DMS153 treated with DMSO at 0.1 percent for 48 hours (cell line): Measurements from ENCODE around the gene GET3.
"Not testable (repeated sequence)": the region's sequence is repeated elsewhere in the genome, so short reads cannot be mapped to it uniquely, and the experiment has no call there.

Experiments used
- DNase-seq: peaks from one replicate; lab custom pipeline; 2025; ENCODE audit not compliant: unreplicated experiment; lab: John Stamatoyannopoulos, UW

Gene GET3

DNA sequence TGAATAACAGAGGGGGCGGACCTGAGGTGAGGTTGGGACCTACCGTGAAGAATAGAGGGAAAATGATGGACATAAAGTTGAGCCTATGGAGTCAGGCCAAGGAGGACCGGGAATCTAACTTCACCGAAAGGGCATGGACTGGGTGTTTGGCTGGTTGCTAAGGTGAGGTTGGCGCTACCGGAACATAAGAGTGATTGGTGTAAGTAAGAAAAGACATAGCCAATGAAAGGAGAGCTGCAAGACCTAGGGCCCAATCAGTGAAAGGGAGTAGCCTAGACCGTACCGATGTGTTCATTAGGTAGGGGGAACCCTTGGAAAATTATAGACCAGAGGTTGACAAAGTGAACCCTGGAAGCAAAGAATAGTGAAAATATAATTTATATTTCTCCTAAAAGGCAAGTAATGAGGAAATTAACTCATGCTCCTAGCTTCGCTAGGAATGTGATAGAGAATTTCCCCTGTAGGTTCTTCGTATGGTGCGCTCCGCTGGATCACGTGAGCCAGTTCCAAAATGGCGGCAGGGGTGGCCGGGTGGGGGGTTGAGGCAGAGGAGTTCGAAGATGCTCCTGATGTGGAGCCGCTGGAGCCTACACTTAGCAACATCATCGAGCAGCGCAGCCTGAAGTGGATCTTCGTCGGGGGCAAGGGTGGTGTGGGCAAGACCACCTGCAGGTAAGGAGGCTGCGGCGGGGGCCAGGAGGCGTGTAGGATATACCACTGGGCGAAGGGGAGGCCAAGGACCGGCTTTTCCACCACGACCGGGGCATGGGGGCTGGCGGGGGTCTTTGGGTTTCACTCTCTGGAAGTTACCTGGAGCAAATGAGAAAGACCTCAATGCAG, at the start of gene GET3:
Gene GET3, plus strand, starts transcription at position 503 of the 840 bp plus-strand sequence. Its CDS starts 9 bp downstream, at position 512.
- peak; percentile 100 for DNase-seq

DNA sequence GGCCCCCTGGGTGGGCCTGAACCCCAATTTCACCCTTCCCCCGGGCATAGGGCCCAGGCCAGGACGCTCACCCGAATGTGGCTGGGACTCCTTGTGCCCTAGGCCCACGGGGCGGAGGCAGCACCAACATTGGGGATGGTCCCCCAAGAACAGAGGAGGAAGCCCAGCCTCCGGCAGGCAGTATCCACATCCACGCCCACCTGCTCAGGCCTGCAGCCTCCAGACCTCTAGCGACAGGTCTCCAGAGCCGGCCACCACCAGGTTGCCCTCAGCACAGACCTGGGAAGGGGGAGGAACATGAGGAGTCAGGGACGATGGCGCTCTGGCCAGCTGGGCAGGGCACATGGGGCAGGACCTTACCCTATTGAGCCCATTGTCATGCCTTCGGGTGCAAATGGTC, 48.3 kb upstream of the GET3 start:
- no peak for DNase-seq

DNA sequence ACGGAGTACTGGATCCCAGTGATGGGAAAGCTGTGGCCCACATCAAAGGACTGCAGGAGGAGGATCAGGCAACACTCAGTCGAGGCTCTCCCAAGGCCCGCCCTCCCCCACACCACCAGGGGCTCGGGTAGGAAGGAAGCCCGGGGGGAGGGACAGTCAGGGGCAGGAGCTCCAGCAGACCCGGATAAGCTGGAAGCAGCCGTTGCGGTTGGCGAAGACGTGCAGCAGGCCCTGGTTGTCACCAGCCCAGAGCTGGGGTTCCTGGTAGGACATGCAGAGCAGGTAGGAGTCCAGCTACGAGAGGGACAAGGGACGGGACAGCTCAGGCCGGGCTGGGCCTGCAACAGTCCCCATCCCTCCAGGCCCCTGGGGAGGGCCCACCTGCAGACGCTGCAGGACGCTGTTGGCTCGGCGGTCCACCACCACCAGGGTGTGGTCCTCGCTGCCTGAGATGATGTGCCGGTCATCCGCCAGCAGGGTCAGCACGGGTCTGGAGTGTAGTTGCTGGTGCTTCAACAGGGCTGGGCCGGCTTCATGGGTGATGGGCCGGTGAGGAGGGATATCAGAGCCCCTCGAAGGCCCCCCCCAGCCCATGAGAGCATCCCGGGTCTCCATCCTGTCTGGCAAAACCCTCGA, 47.6 kb upstream of the GET3 start:
- no peak for DNase-seq

DNA sequence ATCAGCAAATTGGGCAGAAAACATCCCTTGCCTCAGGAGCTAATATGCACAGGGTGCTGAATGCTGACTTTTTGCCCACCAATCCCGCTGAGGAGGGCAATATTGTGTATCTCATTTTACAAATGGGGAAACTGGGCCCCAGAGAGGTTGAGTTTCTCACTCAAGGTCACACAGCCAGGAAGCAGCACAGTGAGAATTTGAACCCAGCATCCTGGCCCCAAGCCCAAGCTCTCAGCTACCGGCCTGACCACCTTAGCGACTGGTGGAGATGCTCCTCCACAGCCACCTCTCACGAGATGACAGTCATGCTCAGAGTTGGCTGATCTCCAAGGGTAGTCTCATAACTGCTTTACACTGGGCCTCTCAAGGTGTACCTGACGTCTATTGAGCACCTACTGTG, 44.3 kb upstream of the GET3 start:
- no peak for DNase-seq

DNA sequence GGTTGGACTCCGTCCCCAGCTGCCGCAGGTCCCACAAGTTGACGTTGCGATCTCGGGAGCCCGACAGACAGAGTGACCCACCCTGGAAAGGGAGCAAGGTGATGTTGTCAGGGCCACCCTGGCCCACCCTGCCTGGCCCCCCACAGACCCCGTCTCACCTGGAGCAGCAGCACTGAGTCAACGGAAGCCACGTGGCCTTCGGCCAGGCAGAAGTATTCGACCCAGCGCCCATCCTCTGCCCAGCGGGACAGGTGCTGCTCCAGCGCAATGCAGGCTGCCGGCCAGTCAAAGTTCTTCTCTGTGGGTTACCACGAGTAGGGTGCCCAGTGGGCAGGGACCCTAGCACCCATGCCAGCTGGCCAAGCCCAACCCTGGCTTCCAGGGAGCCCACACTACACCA, 42.7 kb upstream of the GET3 start:
- no peak for DNase-seq

DNA sequence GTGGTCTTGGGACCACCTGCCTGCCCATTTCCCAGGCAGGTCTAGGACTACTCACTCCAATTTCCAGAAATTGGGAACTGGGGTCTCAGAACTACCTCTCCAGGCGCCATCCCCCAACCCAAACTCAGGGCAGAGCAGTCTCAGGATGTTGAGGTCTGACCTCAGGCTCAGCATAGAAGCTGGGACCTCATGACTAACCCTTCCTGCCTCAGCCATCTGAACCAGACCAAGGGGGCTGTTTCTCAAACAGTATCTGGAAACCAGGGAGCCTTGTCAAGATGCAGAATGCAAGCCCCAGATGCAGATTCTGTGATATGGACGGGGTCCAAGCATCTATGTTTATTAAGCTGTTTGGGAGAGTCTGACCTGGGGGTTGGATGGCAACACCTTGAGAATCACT, 42.2 kb upstream of the GET3 start:
- no peak for DNase-seq

DNA sequence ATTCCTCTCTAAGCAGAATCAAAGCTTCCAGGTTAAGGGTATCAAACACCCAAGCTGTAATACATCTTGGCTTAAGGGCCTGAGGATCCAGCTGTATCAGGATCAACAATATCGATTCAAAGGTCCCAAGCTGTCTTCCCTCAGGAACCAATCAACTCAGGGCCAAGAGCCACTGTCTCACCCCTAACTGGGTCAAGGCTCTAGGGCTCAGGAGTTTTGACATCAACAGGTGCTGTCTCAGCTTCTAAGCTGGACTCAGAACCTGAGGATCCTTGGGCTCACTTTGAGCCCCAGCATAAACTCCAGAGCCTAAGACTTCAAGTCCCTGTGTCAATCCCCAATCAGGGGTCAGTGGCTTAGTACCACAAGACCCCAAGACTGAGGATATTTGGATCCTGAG, 41.8 kb upstream of the GET3 start:
- no peak for DNase-seq

DNA sequence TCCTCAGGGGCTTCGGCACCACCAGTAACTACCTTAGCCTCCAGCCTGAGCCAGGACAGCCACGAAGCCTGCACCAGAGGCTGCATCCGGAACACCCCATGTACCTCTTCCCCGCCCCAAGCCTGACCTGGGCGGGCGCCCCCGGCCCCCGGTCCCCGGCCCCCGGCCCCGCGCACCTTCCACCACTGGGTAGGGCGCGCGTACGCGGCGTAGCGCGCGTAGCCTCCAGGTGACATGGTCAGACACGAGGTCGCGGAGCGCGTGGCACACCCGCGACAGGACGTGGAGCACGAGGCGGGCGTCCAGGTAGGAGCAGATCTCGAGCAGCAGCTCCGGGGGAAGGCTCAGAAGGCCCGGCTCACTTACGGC, 41.3 kb upstream of the GET3 start:
- DNase-seq: no peak

DNA sequence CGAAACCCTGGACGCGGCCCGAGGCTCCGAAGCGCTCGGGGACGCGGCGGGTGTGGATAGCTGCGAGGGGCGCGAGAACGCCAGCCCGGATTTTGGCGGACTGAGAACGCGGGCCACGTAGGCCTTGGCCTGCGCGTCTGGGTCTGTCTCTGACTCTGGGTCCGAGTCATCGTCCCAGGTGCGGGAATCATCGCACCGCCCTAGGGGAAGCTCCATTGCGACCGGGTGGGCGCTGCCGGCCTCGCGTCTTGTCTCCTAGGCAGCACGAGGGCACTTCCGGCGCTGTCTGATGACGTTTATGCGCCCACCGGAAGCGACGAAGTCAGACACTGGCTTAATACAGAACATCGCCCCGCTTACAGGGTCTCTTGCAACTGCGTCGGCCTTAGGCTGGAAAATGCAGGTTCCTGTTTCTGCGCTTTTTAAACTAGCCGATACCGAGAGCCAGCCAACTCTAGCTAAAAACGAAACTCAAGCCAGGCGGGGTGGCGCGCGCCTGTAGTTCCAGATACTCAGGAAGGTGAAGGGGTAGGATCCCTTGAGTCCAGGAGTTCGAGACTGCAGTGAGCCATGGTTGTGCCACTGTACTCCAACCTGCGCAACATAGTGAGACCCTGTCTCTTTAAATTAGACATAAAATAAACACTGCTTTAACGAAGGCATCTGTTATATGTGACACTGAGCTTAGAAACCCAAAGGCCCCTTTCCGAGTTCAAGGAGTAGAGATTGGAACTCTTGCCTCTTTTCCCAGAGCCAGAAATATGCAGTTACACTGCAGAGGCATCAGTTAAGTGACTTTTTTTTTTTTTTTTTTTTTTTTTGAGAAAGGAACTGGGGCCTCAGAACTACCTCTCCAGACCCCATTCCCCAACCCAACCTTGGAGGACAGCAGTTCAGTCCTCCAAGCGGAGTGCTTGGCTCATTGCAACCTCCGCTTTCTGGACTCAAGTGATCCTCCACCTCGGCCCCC, 40.6 kb upstream of the GET3 start, which contains the start of gene FBXW9:
Gene FBXW9, minus strand, starts transcription at position 266 of the 970 bp plus-strand sequence. Its CDS starts 50 bp downstream, at position 216.
- DNase-seq: peak; percentile 70

DNA sequence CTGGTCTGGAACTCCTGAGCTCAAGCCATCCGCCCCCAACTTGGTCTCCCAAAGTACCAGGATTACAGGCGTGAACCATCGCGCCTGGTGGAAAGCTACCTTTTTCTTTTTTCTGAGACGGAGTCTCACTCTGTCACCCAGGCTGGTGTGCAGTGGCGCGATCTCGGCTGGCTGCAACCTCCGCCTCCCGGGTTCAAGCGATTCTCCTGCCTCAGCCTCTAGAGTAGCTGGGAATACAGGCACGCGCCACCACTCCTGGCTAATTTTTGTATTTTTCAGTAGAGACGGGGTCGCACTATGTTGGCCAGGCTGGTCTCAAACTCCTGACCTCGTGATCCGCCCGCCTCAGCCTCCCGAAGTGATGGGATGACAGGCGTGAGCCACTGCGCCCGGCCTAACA, 39.9 kb upstream of the GET3 start:
- not testable (repeated sequence) for DNase-seq

DNA sequence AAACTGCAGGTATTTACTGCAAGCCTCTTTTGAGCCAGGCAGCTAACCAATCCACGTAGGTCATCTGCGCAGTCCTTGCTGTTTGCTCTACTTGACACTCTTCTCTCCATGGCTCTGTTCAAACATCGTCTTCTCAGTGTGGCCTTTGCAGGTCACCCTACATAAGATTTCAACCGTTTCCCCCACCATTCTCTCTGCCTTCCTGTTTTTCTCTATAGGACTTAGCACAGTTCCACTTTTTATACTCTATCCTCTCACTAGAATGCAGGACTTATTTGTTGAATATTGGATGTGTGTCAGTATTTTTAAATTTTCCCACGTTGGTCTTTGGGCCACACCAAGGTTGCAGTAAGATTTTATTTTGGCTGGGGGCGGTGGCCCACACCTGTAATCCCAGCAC, 39.2 kb upstream of the GET3 start:
- DNase-seq: no peak

DNA sequence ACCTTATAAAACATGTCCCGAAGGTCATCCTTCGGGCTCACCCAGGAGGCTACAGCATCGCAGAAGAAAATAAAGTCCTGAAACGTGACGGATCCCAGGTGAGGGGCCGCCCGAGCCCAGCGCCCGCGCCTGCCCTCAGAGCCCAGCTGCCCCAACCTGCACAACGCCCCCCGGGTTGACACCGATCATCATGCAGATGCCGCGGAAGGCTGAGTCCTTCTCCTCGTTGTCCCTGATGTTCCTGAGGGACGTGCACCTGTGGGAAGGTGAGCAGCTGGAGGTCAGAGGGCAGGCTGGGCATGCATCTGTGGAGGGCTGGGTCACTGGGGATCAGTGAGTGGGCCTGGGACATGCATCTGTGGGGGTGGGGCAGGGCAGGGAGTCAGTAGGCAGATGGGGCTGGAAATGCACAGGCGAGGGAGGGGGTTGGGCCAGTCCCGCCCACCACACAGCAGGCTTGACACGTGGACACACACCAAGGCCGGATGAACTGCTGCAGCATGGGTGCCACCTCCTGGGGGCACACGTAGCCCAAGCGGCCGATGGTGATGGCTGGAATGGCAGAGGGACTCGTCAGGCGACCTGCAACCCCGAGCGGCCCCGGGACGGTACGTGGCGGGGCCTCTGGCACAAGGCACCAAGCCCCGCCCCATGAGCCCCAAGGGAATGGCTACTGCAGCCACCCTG, 35.6 kb upstream of the GET3 start:
- DNase-seq: no peak

DNA sequence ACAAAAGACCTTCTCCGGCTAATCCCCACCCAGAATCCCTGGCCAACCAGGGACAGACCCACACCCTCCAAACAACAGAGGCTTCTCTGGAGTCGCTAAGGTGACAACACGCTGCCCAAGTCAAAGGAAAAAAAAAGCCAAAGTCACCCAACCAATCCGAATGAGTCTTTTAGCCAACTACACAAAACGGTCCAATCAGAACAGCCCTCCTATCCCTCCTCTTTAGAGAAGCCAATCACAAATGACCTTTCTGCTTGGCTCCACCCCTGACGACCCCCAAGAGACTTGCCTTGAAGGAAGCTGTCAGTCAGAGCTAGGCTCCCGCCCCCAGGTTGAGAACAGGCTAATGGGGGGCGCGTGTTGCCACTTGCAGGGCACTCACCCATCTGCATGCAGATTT, 34.3 kb upstream of the GET3 start:
- no peak for DNase-seq

DNA sequence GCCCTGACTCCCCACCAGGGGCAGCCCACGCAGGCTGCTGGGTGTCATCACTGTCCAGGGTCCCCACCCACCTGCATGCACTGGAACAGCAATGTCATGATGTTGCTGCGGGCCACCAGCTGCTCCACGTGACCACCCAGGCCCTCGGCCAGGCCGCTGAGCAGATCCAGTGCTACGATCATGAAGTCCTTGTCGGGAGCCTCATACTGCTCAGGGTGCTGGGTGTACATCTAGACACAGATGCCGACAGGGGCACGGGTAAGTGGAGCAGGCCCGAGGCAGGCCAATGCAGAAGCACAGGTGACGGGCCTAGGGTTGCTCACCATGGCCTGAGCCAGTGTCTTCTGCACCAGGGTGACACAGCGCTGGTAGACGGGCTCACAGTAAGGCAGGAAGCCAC, 32.1 kb upstream of the GET3 start:
- DNase-seq: no peak

DNA sequence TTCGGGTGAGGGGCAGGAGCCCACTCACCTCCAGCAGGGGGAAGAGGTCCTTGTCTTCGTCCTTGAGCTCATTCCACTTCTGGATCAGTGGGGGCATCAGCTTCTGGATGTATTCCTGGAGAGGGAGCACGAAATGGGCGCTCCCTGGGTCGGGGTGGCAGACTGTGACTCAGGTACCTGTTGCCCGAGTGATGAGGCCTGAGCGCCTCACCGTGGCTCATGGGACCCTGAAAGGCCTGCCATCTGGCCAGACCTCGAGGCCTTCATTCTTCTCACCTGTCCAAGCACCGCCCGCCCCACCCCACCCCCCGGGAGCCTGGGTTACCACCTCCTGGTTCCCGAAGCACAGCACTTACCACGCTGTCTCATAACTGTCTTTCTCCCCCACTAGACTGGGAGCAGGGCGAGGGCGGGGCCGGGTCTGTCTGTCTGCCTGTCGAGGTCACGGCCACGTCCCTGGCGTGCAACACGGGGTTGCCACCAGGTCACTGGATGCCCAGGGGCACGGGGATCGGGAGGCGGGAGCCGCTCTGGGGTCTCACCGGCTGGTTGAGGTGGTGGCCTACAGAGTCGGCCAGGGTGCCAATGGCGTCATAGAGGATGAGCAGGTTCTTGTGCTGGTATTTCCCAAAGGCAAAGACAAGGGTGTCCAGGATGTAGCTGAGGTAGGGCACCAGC, 31.5 kb upstream of the GET3 start:
- DNase-seq: no peak

DNA sequence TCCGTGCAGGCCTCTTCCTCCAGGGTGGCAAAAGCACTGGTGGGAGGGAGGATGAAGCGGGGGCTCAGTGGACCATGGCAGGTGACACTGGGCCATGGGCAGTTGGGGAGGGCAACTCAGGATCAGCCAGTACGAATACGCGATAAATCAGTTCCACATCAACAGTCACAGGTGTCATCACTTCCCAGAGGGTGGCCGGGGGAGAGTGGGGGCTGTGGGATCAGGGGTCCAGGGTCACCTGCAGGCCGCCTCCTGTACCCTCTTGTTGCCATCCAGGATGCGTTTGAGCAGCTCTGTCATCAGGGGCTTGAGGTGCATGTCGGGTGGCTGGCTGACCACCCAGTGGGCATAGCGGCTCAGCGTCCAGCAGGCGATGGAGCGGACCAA, 31.0 kb upstream of the GET3 start:
- DNase-seq: no peak

DNA sequence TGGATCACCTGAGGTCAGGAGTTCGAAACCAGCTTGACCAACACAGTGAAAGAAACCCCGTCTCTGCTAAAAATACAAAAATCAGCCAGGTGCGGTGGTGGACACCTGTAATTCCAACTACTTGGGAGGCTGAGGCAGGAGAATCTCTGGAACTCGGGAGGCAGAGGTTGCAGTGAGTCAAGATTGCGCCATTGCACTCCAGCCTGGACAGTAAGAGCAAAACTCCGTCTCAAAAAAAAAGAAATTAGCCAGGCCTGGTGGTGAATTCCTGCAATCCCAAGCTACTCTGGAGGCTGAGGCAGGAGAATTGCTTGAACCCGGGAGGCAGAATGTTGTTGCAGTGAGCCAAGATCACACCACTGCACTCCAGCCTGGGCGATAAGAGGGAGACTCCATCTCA, 28.7 kb upstream of the GET3 start:
- DNase-seq: no peak

DNA sequence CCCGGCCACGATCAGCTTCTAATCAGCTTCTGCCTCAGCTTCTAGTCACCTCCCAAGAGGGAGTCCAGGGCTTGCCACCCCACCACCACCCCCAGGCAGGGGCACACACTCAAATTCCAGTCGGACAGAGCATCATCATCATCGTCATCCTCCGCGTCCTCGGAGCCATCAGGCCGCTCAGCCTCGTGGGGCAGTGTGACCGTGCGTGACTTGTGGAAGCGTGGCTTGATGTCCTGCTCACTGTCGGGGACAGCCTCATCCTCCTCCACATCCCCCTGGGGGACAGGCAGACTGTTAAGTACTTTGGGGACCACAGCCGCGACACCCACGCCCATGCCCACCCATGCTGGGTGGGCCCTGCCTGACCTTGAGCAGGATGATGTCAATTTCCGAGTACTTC, 26.1 kb upstream of the GET3 start:
- DNase-seq: no peak

DNA sequence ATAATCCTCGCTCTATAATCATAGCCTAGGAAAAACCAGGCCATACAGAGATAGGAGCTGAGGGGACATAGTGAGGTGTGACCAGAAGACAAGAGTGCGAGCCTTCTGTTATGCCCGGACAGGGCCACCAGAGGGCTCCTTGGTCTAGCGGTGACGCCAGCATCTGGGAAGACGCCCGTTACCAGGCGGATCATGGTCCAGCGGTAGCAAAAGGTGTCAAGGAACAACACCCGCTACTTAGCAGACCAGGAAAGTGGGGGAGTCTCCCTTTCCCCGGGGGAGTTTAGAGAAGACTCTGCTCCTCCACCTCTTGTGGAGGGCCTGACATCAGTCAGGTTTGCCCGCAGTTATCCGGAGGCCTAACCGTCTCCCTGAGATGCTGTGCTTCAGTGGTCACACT, 25.2 kb upstream of the GET3 start:
- not testable (repeated sequence) for DNase-seq

DNA sequence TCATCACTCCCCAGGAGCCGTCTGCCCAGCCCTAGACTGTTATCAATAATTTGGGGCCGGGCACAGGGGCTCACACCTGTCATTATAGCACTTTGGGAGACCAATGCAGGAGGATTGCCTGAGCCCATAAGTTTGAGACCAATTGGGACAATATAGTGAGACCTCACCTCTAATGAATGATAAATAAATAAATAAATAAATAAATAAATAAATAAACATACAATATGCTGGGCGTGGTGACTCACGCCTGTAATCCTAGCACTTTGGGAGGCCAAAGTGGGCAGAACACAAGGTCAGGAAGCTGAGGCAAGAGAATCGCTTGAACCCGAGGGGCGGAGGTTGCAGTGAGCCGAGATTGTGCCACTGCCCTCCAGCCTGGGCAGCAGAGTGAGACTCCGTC, 24.0 kb upstream of the GET3 start:
- DNase-seq: not testable (repeated sequence)
